ENCODE results near the gene CA14.

DNA sequence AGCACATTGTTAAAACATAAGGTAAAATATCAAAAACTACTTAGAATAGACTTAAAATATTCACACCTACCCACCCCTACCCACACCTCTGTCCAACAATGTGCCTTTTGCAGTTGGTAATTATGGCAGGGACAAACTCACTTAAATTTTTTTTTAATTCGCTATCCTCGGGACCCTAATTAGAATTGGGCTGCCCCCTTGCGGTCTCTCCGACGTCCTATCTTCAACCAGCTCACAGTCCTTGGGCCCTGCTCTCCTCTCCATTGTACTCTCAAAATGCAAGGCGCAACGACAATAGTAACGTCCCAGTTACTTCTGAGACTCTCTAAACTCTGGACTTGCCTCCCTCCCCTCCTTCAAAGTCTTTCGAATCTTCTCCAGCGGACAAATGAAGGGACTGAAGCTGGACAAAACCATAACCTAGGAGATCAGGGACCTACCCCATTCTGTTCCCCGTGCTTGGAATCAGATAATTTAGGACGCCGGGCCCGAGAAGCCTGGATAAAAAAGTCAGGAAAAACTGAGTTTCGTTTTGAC is 23.7 kb downstream of the CA14 start:
- TF ChIP-seq RB1 (IDR thresholded peaks at IDR 0.05; ENCODE audit: low read depth): no peak
- TF ChIP-seq HOXB6 (CRISPR knock-in tag; IDR thresholded peaks at IDR 0.05; ENCODE audit: borderline replicate concordance): no peak
- TF ChIP-seq, protein P1, sequence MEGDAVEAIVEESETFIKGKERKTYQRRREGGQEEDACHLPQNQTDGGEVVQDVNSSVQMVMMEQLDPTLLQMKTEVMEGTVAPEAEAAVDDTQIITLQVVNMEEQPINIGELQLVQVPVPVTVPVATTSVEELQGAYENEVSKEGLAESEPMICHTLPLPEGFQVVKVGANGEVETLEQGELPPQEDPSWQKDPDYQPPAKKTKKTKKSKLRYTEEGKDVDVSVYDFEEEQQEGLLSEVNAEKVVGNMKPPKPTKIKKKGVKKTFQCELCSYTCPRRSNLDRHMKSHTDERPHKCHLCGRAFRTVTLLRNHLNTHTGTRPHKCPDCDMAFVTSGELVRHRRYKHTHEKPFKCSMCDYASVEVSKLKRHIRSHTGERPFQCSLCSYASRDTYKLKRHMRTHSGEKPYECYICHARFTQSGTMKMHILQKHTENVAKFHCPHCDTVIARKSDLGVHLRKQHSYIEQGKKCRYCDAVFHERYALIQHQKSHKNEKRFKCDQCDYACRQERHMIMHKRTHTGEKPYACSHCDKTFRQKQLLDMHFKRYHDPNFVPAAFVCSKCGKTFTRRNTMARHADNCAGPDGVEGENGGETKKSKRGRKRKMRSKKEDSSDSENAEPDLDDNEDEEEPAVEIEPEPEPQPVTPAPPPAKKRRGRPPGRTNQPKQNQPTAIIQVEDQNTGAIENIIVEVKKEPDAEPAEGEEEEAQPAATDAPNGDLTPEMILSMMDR (IDR thresholded peaks at IDR 0.05 in 2 of 3, conservative IDR thresholded peaks at IDR 0.05 in 1 of 3; ENCODE audit: insufficient read depth in 2 of 3, low read depth in 1 of 3, low read length in 3 of 3): peak; percentile 69 to 85 (median 70)
- no peak for TF ChIP-seq HMGN3 (IDR thresholded peaks at IDR 0.05; ENCODE audit: borderline replicate concordance, extremely low read depth, insufficient read length, low read depth, low read length)
- no peak for TF ChIP-seq GATAD2A (IDR thresholded peaks at IDR 0.05)
- no peak for TF ChIP-seq RAD51 (IDR thresholded peaks at IDR 0.05; ENCODE audit: borderline replicate concordance, low read depth)
- TF ChIP-seq CHD1 (IDR thresholded peaks at IDR 0.05; ENCODE audit: low read length): no peak
- TF ChIP-seq CREB1 (IDR thresholded peaks at IDR 0.05): no peak
- TF ChIP-seq CREB1 (CRISPR knock-in tag; IDR thresholded peaks at IDR 0.05): no peak
- no peak for TF ChIP-seq MEF2D (tag; conservative IDR thresholded peaks at IDR 0.05; ENCODE audit: low read depth)
- TF ChIP-seq, protein P2, sequence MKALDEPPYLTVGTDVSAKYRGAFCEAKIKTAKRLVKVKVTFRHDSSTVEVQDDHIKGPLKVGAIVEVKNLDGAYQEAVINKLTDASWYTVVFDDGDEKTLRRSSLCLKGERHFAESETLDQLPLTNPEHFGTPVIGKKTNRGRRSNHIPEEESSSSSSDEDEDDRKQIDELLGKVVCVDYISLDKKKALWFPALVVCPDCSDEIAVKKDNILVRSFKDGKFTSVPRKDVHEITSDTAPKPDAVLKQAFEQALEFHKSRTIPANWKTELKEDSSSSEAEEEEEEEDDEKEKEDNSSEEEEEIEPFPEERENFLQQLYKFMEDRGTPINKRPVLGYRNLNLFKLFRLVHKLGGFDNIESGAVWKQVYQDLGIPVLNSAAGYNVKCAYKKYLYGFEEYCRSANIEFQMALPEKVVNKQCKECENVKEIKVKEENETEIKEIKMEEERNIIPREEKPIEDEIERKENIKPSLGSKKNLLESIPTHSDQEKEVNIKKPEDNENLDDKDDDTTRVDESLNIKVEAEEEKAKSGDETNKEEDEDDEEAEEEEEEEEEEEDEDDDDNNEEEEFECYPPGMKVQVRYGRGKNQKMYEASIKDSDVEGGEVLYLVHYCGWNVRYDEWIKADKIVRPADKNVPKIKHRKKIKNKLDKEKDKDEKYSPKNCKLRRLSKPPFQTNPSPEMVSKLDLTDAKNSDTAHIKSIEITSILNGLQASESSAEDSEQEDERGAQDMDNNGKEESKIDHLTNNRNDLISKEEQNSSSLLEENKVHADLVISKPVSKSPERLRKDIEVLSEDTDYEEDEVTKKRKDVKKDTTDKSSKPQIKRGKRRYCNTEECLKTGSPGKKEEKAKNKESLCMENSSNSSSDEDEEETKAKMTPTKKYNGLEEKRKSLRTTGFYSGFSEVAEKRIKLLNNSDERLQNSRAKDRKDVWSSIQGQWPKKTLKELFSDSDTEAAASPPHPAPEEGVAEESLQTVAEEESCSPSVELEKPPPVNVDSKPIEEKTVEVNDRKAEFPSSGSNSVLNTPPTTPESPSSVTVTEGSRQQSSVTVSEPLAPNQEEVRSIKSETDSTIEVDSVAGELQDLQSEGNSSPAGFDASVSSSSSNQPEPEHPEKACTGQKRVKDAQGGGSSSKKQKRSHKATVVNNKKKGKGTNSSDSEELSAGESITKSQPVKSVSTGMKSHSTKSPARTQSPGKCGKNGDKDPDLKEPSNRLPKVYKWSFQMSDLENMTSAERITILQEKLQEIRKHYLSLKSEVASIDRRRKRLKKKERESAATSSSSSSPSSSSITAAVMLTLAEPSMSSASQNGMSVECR (CRISPR knock-in tag; IDR thresholded peaks at IDR 0.05): no peak
- no peak for TF ChIP-seq POLR2AphosphoS5 (IDR thresholded peaks at IDR 0.05; ENCODE audit: control insufficient read depth, insufficient read depth, low read depth, low read length)
- TF ChIP-seq, protein P3, sequence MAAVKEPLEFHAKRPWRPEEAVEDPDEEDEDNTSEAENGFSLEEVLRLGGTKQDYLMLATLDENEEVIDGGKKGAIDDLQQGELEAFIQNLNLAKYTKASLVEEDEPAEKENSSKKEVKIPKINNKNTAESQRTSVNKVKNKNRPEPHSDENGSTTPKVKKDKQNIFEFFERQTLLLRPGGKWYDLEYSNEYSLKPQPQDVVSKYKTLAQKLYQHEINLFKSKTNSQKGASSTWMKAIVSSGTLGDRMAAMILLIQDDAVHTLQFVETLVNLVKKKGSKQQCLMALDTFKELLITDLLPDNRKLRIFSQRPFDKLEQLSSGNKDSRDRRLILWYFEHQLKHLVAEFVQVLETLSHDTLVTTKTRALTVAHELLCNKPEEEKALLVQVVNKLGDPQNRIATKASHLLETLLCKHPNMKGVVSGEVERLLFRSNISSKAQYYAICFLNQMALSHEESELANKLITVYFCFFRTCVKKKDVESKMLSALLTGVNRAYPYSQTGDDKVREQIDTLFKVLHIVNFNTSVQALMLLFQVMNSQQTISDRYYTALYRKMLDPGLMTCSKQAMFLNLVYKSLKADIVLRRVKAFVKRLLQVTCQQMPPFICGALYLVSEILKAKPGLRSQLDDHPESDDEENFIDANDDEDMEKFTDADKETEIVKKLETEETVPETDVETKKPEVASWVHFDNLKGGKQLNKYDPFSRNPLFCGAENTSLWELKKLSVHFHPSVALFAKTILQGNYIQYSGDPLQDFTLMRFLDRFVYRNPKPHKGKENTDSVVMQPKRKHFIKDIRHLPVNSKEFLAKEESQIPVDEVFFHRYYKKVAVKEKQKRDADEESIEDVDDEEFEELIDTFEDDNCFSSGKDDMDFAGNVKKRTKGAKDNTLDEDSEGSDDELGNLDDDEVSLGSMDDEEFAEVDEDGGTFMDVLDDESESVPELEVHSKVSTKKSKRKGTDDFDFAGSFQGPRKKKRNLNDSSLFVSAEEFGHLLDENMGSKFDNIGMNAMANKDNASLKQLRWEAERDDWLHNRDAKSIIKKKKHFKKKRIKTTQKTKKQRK (IDR thresholded peaks at IDR 0.05; ENCODE audit: borderline replicate concordance, low read depth, low read length): no peak
- TF ChIP-seq CHD2 (IDR thresholded peaks at IDR 0.05; ENCODE audit: low read depth, low read length): no peak
- no peak for TF ChIP-seq JUND (IDR thresholded peaks at IDR 0.05; ENCODE audit: borderline replicate concordance, low read depth, low read length)
- no peak for TF ChIP-seq JUND (tag; IDR thresholded peaks at IDR 0.05; ENCODE audit: borderline replicate concordance, low read depth, low read length)

Measured in K562 (cell line).